Naive thymus-derived CD4-positive, alpha-beta T cell (primary cell): ENCODE results near the gene SYT3. TPM values are rescaled to one million over a fixed set of nuclear protein-coding genes. Genes with fewer than 3 reads are reported as not detected.

Experiments used
- ATAC-seq: fragments of 150-1000 bp; cut with Tn5 transposase; 2 replicates; pipeline ENCODE4 v1.10.0; 2021; ENCODE audit warnings: mild to moderate bottlenecking, moderate library complexity
- CTCF ChIA-PET: fragments of 350-600 bp; sonication (Branson Sonifier 250); formaldehyde crosslinking; loops from one replicate; lab custom pipeline; 2021; ENCODE audit warnings: antibody characterized with exemption; lab: Charles Lee
- POLR2A ChIA-PET: fragments of 350-600 bp; sonication (Branson Sonifier 250); formaldehyde crosslinking; loops from one replicate; lab custom pipeline; 2021; ENCODE audit warnings: antibody characterized with exemption, inconsistent platforms; lab: Charles Lee
- DNase-seq, 9 donors: peaks; one replicate each; pipeline versions ENCODE4 v3.0.0 to v3.0.0-alpha.2; 2020 to 2022; ENCODE audit warnings: mixed read lengths in 1 of 9
- H3K27ac ChIP-seq: one replicate; pipeline ENCODE4 v1.7.0; 2013; ENCODE audit warnings: mild to moderate bottlenecking, low read depth, low read length, moderate library complexity
- H3K27me3 ChIP-seq, 2 donors: one replicate each; pipeline ENCODE4 v1.7.0; 2013; ENCODE audit warnings: low read length in 2 of 2, mild to moderate bottlenecking in 2 of 2, moderate library complexity in 2 of 2; ENCODE audit not compliant: control insufficient read depth in 2 of 2, insufficient read depth in 2 of 2
- H3K36me3 ChIP-seq, 3 experiments: 1 replicate in 2 of 3; 2 replicates in 1 of 3; pipeline ENCODE4 v1.7.0; 2013; ENCODE audit warnings: low read length in 3 of 3, mild to moderate bottlenecking in 3 of 3, moderate library complexity in 1 of 3; ENCODE audit not compliant: insufficient read depth in 3 of 3, control insufficient read depth in 2 of 3
- H3K4me1 ChIP-seq, 2 donors: one replicate each; pipeline ENCODE4 v1.7.0; 2013; ENCODE audit warnings: low read length in 2 of 2, mild to moderate bottlenecking in 2 of 2, moderate library complexity in 1 of 2; ENCODE audit not compliant: control insufficient read depth in 2 of 2, insufficient read depth in 2 of 2
- H3K4me3 ChIP-seq: 2 replicates; pipeline ENCODE4 v1.7.0; 2013; ENCODE audit warnings: mild to moderate bottlenecking, low read length
- H3K9me3 ChIP-seq, 3 experiments: 1 replicate in 2 of 3; 2 replicates in 1 of 3; pipeline ENCODE4 v1.7.0; 2013; ENCODE audit warnings: low read length in 3 of 3; ENCODE audit not compliant: control insufficient read depth in 2 of 3
- H3K27ac Mint-ChIP-seq, 9 donors: one replicate each; pipeline ENCODE4 v1.8.0; 2020 to 2022; ENCODE audit warnings: mixed read lengths in 9 of 9, mild to moderate bottlenecking in 8 of 9, moderate library complexity in 5 of 9, inconsistent platforms in 2 of 9
- H3K27me3 Mint-ChIP-seq, 5 donors: one replicate each; pipeline ENCODE4 v1.8.0; 2021 to 2022; ENCODE audit warnings: mixed read lengths in 5 of 5, mild to moderate bottlenecking in 1 of 5
- H3K36me3 Mint-ChIP-seq, 5 donors: one replicate each; pipeline ENCODE4 v1.8.0; 2020 to 2022; ENCODE audit warnings: mixed read lengths in 5 of 5, mild to moderate bottlenecking in 3 of 5, inconsistent platforms in 1 of 5
- H3K4me1 Mint-ChIP-seq, 7 donors: one replicate each; pipeline ENCODE4 v1.8.0; 2020 to 2022; ENCODE audit warnings: mixed read lengths in 7 of 7, mild to moderate bottlenecking in 3 of 7, inconsistent platforms in 1 of 7
- H3K4me3 Mint-ChIP-seq, 10 donors: one replicate each; pipeline ENCODE4 v1.8.0; 2020 to 2022; ENCODE audit warnings: mild to moderate bottlenecking in 10 of 10, mixed read lengths in 10 of 10, moderate library complexity in 6 of 10, inconsistent platforms in 2 of 10
- H3K9me3 Mint-ChIP-seq, 11 donors: one replicate each; pipeline ENCODE4 v1.8.0; 2020 to 2022; ENCODE audit warnings: mixed read lengths in 11 of 11, mild to moderate bottlenecking in 4 of 11, inconsistent platforms in 1 of 11, moderate library complexity in 1 of 11
- intact Hi-C, 2 donors: fragments of 100-400 bp; cut with micrococcal nuclease; formaldehyde crosslinking; loops; one replicate each; pipeline ENCODE4 v1.15.1; 2023
- polyA plus RNA-seq, 2 donors: library from polyadenylated mRNA; unstranded; fragments of 300-500 nt; fragmentation: Illumina TruSeq; gene quantifications; one replicate each; pipeline ENCODE4 v1.2.3, GENCODE V29; 2021
- total RNA-seq, 6 experiments: library from RNA in 5 of 6; stranded (reverse) in 5 of 6; gene quantifications; 1 replicate in 5 of 6; 2 replicates in 1 of 6; pipeline ENCODE4 v1.2.3 and lab custom pipeline; 2021 to 2026

SYT3 gene
- total and polyA plus RNA-seq, 7 experiments from 2014 or later: 0.13 to 0.47 (median 0.15) TPM; not detected in 3

DNA sequence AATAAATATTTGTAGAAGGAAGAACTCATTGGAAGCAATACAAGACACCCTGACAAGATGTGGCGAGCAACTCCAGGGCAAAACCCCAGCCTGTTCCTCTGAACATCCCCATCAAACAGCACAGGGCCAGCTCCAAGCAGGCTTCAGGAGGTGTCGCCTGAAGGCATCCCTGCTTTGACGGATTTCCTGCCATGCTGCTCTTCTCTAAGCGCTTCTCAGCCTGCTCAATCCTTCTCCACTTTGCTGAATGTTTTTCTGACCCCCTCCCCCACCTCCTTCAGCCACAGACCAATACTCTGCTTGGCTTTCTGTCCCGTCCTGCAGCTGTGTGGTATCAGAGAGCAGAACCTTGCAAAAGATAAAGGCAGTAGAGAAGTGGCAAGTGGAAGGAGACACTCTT is 38.0 kb upstream of the SYT3 start:
- peaks cover 0 to 5% (median 0%) of the 10 kb centered on the region in 5 donors for H3K36me3 Mint-ChIP-seq
- peaks cover 3 to 11% (median 6%) of the 10 kb centered on the region in 7 donors for H3K4me1 Mint-ChIP-seq
- DNase-seq (no peak), ATAC-seq (no peak)
- H3K27ac Mint-ChIP-seq: peak overlapping the region in 1 of 9 donors; percentile 70
- H3K27me3 Mint-ChIP-seq: peaks cover 27 to 76% (median 69%) of the 10 kb centered on the region in 5 donors
- ChIA-PET POLR2A (no interaction called here), CTCF (no interaction called here)
- Histone ChIP-seq H3K27me3 (peaks cover 3 to 7% of the 10 kb centered on the region in 2 donors), H3K4me3 (no peak overlapping the region), H3K9me3 (peaks cover 0 to 8% (median 0%) of the 10 kb centered on the region in 3 experiments), H3K4me1 (peaks cover 0 to 4% of the 10 kb centered on the region in 2 donors), H3K36me3 (no peaks in the 10 kb centered on the region), H3K27ac (no peak overlapping the region)
- H3K9me3 Mint-ChIP-seq: peaks cover 0 to 19% (median 7%) of the 10 kb centered on the region in 11 donors
- intact Hi-C loops: no loop called here
- H3K4me3 Mint-ChIP-seq: no peak overlapping the region

DNA sequence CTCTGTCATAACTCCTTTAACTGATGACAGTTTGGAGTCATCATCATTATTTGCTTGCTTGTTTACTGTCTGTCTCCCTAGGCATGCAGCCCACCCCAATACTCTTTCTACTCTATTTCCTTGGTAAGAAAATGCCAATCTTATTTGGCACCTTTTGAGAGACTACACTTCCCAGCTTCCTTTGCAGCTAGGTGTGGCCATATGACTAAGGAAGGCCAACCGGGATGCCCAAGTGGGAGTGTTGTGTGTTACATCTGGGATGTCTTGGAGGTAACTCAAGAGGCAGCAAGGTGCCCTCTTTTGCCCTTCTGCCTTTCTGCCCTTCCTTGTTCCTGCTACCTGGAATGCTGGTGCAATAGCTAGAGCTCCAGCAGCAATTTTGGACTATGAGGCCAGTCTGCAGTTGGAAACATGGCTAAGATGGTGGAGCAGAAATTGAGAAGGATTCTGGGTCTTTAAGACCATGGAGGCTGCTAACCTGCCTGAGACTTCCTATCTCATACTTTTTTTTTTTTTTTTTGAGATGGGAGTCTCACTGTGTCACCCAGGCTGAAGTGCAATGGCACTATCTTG is 37.0 kb upstream of the SYT3 start:
- CTCF ChIA-PET: no interaction called here
- Histone ChIP-seq H3K27ac (no peak overlapping the region), H3K4me1 (peaks cover 0 to 4% of the 10 kb centered on the region in 2 donors), H3K9me3 (peaks cover 0 to 8% (median 0%) of the 10 kb centered on the region in 3 experiments), H3K36me3 (no peaks in the 10 kb centered on the region), H3K27me3 (peaks cover 3 to 7% of the 10 kb centered on the region in 2 donors), H3K4me3 (no peak overlapping the region)
- peaks cover 3 to 11% (median 6%) of the 10 kb centered on the region in 7 donors for H3K4me1 Mint-ChIP-seq
- peaks cover 0 to 5% (median 0%) of the 10 kb centered on the region in 5 donors for H3K36me3 Mint-ChIP-seq
- ATAC-seq: no peak
- no peak overlapping the region for H3K4me3 Mint-ChIP-seq
- intact Hi-C loops: no loop called here
- peaks cover 32 to 76% (median 67%) of the 10 kb centered on the region in 5 donors for H3K27me3 Mint-ChIP-seq
- POLR2A ChIA-PET: no interaction called here
- no peak for DNase-seq
- peaks cover 0 to 19% (median 6%) of the 10 kb centered on the region in 11 donors for H3K9me3 Mint-ChIP-seq
- no peak overlapping the region for H3K27ac Mint-ChIP-seq

DNA sequence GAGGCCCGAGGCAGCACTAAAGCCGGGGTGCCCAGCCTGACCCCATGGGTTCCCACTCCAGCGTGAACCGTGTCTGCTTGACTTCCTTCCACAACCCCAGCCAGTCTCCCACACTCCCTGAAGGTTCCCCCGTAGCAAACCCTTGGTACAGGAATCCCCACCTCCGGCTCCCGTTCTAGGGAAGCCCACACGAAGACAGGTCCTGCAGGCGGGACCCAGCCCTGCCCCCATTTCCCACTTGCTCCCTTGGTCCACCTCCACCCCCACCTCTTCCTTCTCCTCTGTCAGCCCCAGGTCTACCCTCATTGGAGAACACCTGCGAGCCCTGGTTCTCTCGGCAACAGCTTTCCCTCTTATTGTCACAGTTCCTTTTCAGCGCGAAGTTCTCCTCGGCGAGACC is 33.4 kb upstream of the SYT3 start:
- H3K4me3 Mint-ChIP-seq: no peak overlapping the region
- H3K9me3 Mint-ChIP-seq: peaks cover 0 to 22% (median 7%) of the 10 kb centered on the region in 11 donors
- H3K36me3 ChIP-seq: no peaks in the 10 kb centered on the region
- ChIA-PET CTCF (no interaction called here), POLR2A (no interaction called here)
- peaks cover 0 to 4% (median 0%) of the 10 kb centered on the region in 7 donors for H3K4me1 Mint-ChIP-seq
- intact Hi-C loops: no loop called here
- no peak overlapping the region for H3K27ac ChIP-seq
- DNase-seq (no peak), ATAC-seq (no peak)
- H3K36me3 Mint-ChIP-seq: peaks cover 0 to 5% (median 0%) of the 10 kb centered on the region in 5 donors
- peaks cover 0 to 8% (median 0%) of the 10 kb centered on the region in 3 experiments for H3K9me3 ChIP-seq
- no peaks in the 10 kb centered on the region for H3K4me1 ChIP-seq
- H3K4me3 ChIP-seq: no peak overlapping the region
- H3K27me3 ChIP-seq: no peaks in the 10 kb centered on the region
- peaks cover 45 to 79% (median 65%) of the 10 kb centered on the region in 5 donors for H3K27me3 Mint-ChIP-seq
- no peak overlapping the region for H3K27ac Mint-ChIP-seq

DNA sequence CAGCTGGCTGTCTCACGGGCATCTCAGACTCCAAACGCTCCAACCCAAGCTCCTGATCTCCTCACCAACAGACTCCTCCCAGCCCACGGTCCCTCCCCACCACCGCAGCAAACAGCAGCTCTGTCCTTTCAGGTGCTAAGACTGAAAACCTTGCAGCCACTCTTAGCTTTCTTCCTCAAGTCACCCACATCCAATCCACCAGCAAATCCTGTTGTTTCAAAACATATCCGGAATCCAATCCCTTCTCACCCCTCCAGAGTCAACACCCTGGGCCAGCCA is 30.4 kb upstream of the SYT3 start:
- Histone ChIP-seq H3K36me3 (no peaks in the 10 kb centered on the region), H3K4me3 (no peak overlapping the region), H3K4me1 (no peaks in the 10 kb centered on the region), H3K27ac (no peak overlapping the region), H3K27me3 (no peaks in the 10 kb centered on the region), H3K9me3 (no peaks in the 10 kb centered on the region)
- no peak for ATAC-seq
- no peak for DNase-seq
- peaks cover 0 to 7% (median 0%) of the 10 kb centered on the region in 11 donors for H3K9me3 Mint-ChIP-seq
- H3K4me3 Mint-ChIP-seq: peak overlapping the region in 1 of 10 donors; percentile 18
- peaks cover 41 to 66% (median 57%) of the 10 kb centered on the region in 5 donors for H3K27me3 Mint-ChIP-seq
- peaks cover 0 to 4% (median 0%) of the 10 kb centered on the region in 7 donors for H3K4me1 Mint-ChIP-seq
- ChIA-PET CTCF (interaction anchor here (0.5 kb wide), 1 partner anchor 705 kb away, joined by 3 read pairs; no protein-coding TSS in a partner anchor), POLR2A (no interaction called here)
- H3K36me3 Mint-ChIP-seq: no peaks in the 10 kb centered on the region
- intact Hi-C loops: no loop called here
- H3K27ac Mint-ChIP-seq: no peak overlapping the region

DNA sequence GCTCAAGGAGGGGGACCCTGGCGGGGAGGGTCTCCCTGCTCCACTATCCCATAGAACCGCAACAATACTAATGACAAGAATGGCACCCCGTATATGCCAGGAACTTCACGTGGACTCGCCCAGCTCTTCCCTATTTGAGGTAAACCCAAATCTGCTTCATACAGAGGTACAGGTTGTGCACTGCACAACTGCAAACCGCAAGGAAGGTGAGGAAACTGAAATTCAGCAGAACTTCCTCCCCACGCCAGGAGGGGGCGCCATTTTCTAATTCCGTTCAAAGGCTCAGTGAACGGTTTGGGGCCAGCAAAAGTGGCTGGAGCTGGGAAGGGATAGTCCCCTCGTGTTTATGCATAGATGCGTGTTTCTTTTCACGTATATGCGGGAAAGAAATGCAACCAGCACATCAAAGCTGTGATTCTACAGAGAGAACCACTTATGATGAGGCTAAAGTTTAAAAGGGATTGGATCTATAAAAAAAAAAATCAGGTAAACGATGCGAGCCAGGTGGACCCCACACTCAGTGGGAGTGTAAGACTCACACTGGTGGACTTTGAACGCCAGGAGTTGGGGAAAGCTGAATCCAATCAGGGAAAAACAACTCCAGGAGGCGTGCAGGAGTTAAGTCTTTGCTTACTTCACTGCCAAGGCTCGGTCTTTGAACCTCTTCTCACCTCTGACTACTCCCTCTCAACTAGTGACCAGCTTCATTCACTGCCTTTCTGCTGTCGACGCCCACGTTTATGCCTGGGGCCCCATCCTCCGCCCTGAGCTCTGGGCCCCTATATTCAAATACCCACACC is 29.8 kb upstream of the SYT3 start:
- Histone ChIP-seq H3K9me3 (no peaks in the 10 kb centered on the region), H3K27ac (no peak overlapping the region), H3K36me3 (no peaks in the 10 kb centered on the region), H3K4me3 (no peak overlapping the region), H3K4me1 (no peaks in the 10 kb centered on the region), H3K27me3 (no peaks in the 10 kb centered on the region)
- H3K36me3 Mint-ChIP-seq: no peaks in the 10 kb centered on the region
- peak overlapping the region in 1 of 9 donors; percentile 38 for H3K27ac Mint-ChIP-seq
- DNase-seq (peak in 4 of 9 donors; percentile 8 to 53 (median 21)), ATAC-seq (no peak)
- ChIA-PET CTCF (no interaction called here), POLR2A (no interaction called here)
- intact Hi-C loops: loop anchor here in 1 of 2 donors (2.0 kb wide), 1 partner anchor 113 kb away; no protein-coding TSS in a partner anchor
- H3K27me3 Mint-ChIP-seq: peaks cover 41 to 69% (median 61%) of the 10 kb centered on the region in 5 donors
- peak overlapping the region in 4 of 10 donors; percentile 23 to 68 (median 44) for H3K4me3 Mint-ChIP-seq
- peaks cover 0 to 6% (median 0%) of the 10 kb centered on the region in 11 donors for H3K9me3 Mint-ChIP-seq
- H3K4me1 Mint-ChIP-seq: peaks cover 0 to 4% (median 0%) of the 10 kb centered on the region in 7 donors

DNA sequence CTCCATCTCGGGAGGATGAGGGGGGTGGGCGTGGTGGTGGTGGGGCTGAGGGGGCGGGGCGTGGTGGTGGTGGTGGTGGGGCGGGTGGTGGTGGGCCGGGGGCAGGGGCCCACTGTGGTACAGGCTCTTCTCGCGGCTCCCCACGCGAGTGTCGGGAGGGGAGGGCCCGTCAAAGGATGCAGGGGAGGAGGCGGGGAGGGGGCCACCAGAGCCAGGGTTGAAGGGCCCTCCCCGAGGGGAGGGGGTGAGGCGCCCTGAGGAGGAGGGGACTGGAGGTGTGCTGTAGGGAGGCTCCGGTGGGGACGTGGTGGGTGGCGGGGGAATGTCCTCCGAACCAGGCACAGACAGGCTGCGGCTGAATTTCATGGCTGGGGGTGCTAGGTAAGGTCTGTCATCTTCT is 29.2 kb upstream of the SYT3 start:
- peaks cover 0 to 10% (median 0%) of the 10 kb centered on the region in 11 donors for H3K9me3 Mint-ChIP-seq
- H3K27me3 Mint-ChIP-seq: peaks cover 47 to 67% (median 61%) of the 10 kb centered on the region in 5 donors
- ATAC-seq (no peak), DNase-seq (no peak)
- ChIA-PET POLR2A (no interaction called here), CTCF (no interaction called here)
- H3K27ac Mint-ChIP-seq: peak overlapping the region in 1 of 9 donors; percentile 38
- intact Hi-C loops: loop anchor here in 1 of 2 donors (2.0 kb wide), 1 partner anchor 114 kb away; no protein-coding TSS in a partner anchor
- H3K36me3 Mint-ChIP-seq: no peaks in the 10 kb centered on the region
- Histone ChIP-seq H3K4me1 (no peaks in the 10 kb centered on the region), H3K27me3 (no peaks in the 10 kb centered on the region), H3K36me3 (no peaks in the 10 kb centered on the region), H3K27ac (no peak overlapping the region), H3K9me3 (no peaks in the 10 kb centered on the region), H3K4me3 (no peak overlapping the region)
- peaks cover 0 to 4% (median 0%) of the 10 kb centered on the region in 7 donors for H3K4me1 Mint-ChIP-seq
- peak overlapping the region in 4 of 10 donors; percentile 23 to 68 (median 44) for H3K4me3 Mint-ChIP-seq
